Activated T-cell treated with anti-CD3 and anti-CD28 coated beads for 24 hours (primary cell): Measurements from ENCODE around the gene ACTR5.
A peak's percentile ranks its signal among the peaks of the same experiment; 100 is the strongest.
"Not testable (repeated sequence)": the region's sequence is repeated elsewhere in the genome, so short reads cannot be mapped to it uniquely, and the experiment has no call there.

ENCODE experiments used
- DNase-seq: peaks from one replicate; pipeline ENCODE4 v3.0.0-alpha.2; 2020; ENCODE audit warnings: low read depth

The ACTR5 gene

GRCh38 chr20:38766071-38766470 lies 17.8 kb downstream of the ACTR5 start:
- DNase-seq = no peak

GRCh38 chr20:38769376-38770295 lies 21.4 kb downstream of the ACTR5 start:
- no peak for DNase-seq

- no peak for DNase-seq
Observed at GRCh38 chr20:38770546-38770945, 22.3 kb downstream of the ACTR5 start.

GRCh38 chr20:38770970-38771369 lies 22.7 kb downstream of the ACTR5 start:
- DNase-seq = no peak

- no peak for DNase-seq
Observed at GRCh38 chr20:38771621-38772020, 23.4 kb downstream of the ACTR5 start.

GRCh38 chr20:38774167-38774566 lies 25.9 kb downstream of the ACTR5 start:
- DNase-seq = no peak

- DNase-seq = no peak
Observed at GRCh38 chr20:38776363-38776762, 28.1 kb downstream of the ACTR5 start.

- no peak for DNase-seq
Observed at GRCh38 chr20:38779247-38780097, 31.2 kb downstream of the ACTR5 start.

- DNase-seq = no peak
Observed at GRCh38 chr20:38782275-38782674, 34.0 kb downstream of the ACTR5 start.

- no peak for DNase-seq
Observed at GRCh38 chr20:38787870-38788269, 39.6 kb downstream of the ACTR5 start.

- DNase-seq = no peak
Observed at GRCh38 chr20:38789503-38790199, 41.4 kb downstream of the ACTR5 start.

GRCh38 chr20:38790200-38791053 lies 42.2 kb downstream of the ACTR5 start:
- no peak for DNase-seq

- DNase-seq = no peak
Observed at GRCh38 chr20:38791291-38791690, 43.0 kb downstream of the ACTR5 start.

- no peak for DNase-seq
Observed at GRCh38 chr20:38791940-38792339, 43.7 kb downstream of the ACTR5 start.

- not testable (repeated sequence) for DNase-seq
Observed at GRCh38 chr20:38794057-38794456, 45.8 kb downstream of the ACTR5 start.

- no peak for DNase-seq
Observed at GRCh38 chr20:38798266-38798665, 50.0 kb downstream of the ACTR5 start.

GRCh38 chr20:38799203-38799602 lies 50.9 kb downstream of the ACTR5 start:
- DNase-seq = no peak

GRCh38 chr20:38800882-38801281 lies 52.6 kb downstream of the ACTR5 start:
- DNase-seq = no peak

GRCh38 chr20:38804221-38804620 lies 56.0 kb downstream of the ACTR5 start:
- DNase-seq = no peak

GRCh38 chr20:38804682-38805501 lies 56.6 kb downstream of the ACTR5 start:
- DNase-seq = peak; percentile 57
